ENCODE measurements around the gene DCAF10. TPM values are rescaled to one million over a fixed set of nuclear protein-coding genes. Genes with fewer than 3 reads are reported as not detected.

DCAF10 gene
- total RNA-seq, 1 donor from 2014 or later = 17.8 TPM

GRCh38 chr9:37915911-37916470 lies 115.4 kb downstream of the DCAF10 start:
- TF ChIP-seq, protein P1, sequence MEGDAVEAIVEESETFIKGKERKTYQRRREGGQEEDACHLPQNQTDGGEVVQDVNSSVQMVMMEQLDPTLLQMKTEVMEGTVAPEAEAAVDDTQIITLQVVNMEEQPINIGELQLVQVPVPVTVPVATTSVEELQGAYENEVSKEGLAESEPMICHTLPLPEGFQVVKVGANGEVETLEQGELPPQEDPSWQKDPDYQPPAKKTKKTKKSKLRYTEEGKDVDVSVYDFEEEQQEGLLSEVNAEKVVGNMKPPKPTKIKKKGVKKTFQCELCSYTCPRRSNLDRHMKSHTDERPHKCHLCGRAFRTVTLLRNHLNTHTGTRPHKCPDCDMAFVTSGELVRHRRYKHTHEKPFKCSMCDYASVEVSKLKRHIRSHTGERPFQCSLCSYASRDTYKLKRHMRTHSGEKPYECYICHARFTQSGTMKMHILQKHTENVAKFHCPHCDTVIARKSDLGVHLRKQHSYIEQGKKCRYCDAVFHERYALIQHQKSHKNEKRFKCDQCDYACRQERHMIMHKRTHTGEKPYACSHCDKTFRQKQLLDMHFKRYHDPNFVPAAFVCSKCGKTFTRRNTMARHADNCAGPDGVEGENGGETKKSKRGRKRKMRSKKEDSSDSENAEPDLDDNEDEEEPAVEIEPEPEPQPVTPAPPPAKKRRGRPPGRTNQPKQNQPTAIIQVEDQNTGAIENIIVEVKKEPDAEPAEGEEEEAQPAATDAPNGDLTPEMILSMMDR (conservative IDR thresholded peaks at IDR 0.05; ENCODE audit: low read depth, low read length) = no peak
- H3K4me3 ChIP-seq (ENCODE audit: low read depth, low read length) = no peak overlapping the region
- DNase-seq (ENCODE audit: low read depth) = no peak

DNA sequence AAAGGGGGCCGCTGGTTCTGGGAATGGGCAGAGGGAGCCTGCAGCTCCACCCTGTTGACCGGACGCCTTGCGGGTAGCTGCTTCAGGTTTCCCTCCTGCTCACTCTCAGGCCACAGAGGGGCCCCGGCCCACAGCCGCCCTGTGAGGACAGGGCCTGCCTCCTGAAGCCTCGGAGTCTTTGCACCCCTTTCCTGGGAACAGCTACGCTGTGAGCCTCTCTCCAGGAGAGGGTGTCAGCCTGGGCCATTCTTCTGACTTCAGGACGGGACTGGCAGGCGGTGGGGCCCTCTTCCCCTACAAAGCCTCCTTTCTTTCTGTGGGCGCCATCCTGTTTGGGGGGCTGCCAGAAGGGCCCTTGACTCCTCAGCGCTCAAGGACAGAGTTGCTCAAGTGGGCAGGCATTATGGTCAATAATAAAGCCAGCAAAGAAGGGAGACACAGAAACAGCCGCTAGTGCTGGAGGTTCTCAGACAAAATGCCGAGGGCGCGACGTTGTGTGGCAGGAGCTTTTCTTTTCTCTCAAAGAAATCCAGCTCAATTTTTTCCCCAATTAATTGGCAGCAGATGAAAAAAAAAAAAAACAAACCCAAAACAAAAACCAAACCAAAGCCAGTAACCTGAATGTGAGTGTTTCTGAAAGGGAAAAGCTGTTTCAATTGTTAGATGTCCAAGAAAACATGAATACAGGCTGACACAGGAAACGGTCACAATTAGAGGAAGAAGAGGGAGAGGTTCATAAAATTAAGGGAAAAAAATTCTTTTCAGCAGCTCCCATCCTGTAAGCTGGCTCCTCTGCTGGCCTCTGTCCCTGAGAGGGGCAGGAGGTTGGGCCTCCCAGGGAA lies 116.1 kb downstream of the DCAF10 start:
- DNase-seq (ENCODE audit: low read depth) = no peak
- TF ChIP-seq, protein P1 (conservative IDR thresholded peaks at IDR 0.05; ENCODE audit: low read depth, low read length) = no peak
- no peak overlapping the region for H3K4me3 ChIP-seq (ENCODE audit: low read depth, low read length)

Other genes with a start within 250 kb of the DCAF10 start
- gene FBXO10, start 224.4 kb upstream of the DCAF10 start, total RNA-seq = 2.9 and 4.9 TPM in 2 replicates
- 159 and 261 TPM in 2 replicates for gene TOMM5, start 208.2 kb upstream of the DCAF10 start, total RNA-seq
- gene FRMPD1, start 149.8 kb upstream of the DCAF10 start, total RNA-seq = under 0.01 TPM in 1 of 2 replicates, not detected in the other
- gene TRMT10B, start 47.0 kb upstream of the DCAF10 start, total RNA-seq = 2.1 and 5.1 TPM in 2 replicates
- gene EXOSC3, start 15.7 kb upstream of the DCAF10 start, total RNA-seq = 73.7 and 77.7 TPM in 2 replicates
- 24.1 and 30.9 TPM in 2 replicates for gene SLC25A51, start 103.3 kb downstream of the DCAF10 start, total RNA-seq

Measured in epithelial cell of proximal tubule (primary cell).